Heart right ventricle (tissue), 16 donors: ENCODE data around the gene CYTH1. TPM values are rescaled to one million over a fixed set of nuclear protein-coding genes. Genes with fewer than 3 reads are reported as not detected.

Experiments used
- ATAC-seq, 8 donors: fragments of 200-7000 bp; cut with Tn5 transposase; one replicate each; pipeline ENCODE4 v1.9.1; 2020; ENCODE audit warnings: mild to moderate bottlenecking in 8 of 8, moderate library complexity in 8 of 8, moderate number of reproducible peaks in 1 of 8
- DNase-seq, 2 donors: peaks; one replicate each; pipeline ENCODE4 v3.0.0-alpha.2; 2020
- H3K27ac ChIP-seq, 10 donors: fragments of 200-600 bp; sonication (generic) in 2 of 10; one replicate each; pipeline versions ENCODE4 v1.5.0 to v1.8.0; 2020 to 2022; ENCODE audit warnings: mild to moderate bottlenecking in 3 of 10
- H3K27me3 ChIP-seq, 7 donors: fragments of 200-600 bp; one replicate each; pipeline ENCODE4 v1.8.0; 2021 to 2022; ENCODE audit warnings: mild to moderate bottlenecking in 2 of 7
- H3K36me3 ChIP-seq, 9 donors: fragments of 200-600 bp; sonication (generic) in 1 of 9; one replicate each; pipeline versions ENCODE4 v1.5.0 to v1.8.0; 2020 to 2022; ENCODE audit warnings: mild to moderate bottlenecking in 2 of 9
- H3K4me1 ChIP-seq, 9 donors: fragments of 200-600 bp; sonication (generic) in 1 of 9; one replicate each; pipeline versions ENCODE4 v1.5.0 to v1.8.0; 2020 to 2022; ENCODE audit warnings: mild to moderate bottlenecking in 4 of 9
- H3K4me3 ChIP-seq, 10 donors: fragments of 200-600 bp; sonication (generic) in 2 of 10; one replicate each; pipeline versions ENCODE4 v1.5.0 to v1.8.0; 2020 to 2022; ENCODE audit warnings: mild to moderate bottlenecking in 7 of 10, moderate library complexity in 2 of 10
- H3K9me3 ChIP-seq, 11 donors: fragments of 200-600 bp in 10 of 11; sonication (generic) in 2 of 11; one replicate each; pipeline versions ENCODE4 v1.5.0 to v1.8.0; 2013 to 2022; ENCODE audit warnings: mild to moderate bottlenecking in 2 of 11, control low read depth in 1 of 11, moderate library complexity in 1 of 11
- WGBS, 2 donors: extraction: QIAGEN DNeasy Blood & Tissue Kit; methylation state at CpG; one replicate each; pipeline ENCODE4 v1.1.7; 2013; ENCODE audit warnings: inconsistent platforms in 1 of 2; 5-methylcytosine and 5-hydroxymethylcytosine counted together
- intact Hi-C, 10 donors: fragments of 100-400 bp; cut with DNase I; formaldehyde crosslinking; loops; one replicate each; pipeline versions ENCODE4 v1.11.1 to v1.14.2; 2022
- polyA plus RNA-seq, 2 donors: library from polyadenylated mRNA; stranded (reverse); fragments of 200-250 nt; gene quantifications; one replicate each; pipeline ENCODE4 v1.2.3, GENCODE V29; 2013
- total RNA-seq, 10 donors: library from RNA; stranded (reverse); fragmentation: NEBNext Ultra II Directional in 3 of 10; extraction: Animal tissue kit (Norgen Biotek cat#: 25700) in 3 of 10; gene quantifications; one replicate each; pipeline versions ENCODE4 v1.2.1 to v1.2.4, GENCODE V29; 2021 to 2023
- TF ChIP-seq, protein P1 (sequence below), 9 donors: fragments of 200-600 bp; sonication (generic) in 2 of 9; IDR thresholded peaks; one replicate each; pipeline versions ENCODE4 v1.5.0 to v1.8.0; 2021 to 2022; ENCODE audit warnings: antibody characterized with exemption in 9 of 9, mild to moderate bottlenecking in 5 of 9, moderate library complexity in 1 of 9
- donor health status: Arrhythmogenic right ventricular cardiomyopathy.
- donor health status: ischemic (EF 13 %, LVEDD 7.1; RV severe dilation, severe dysfunction).
- donor health status: healthy with polysubstance abuse.
- donor health status: DM: no; HTN: yes; CAD: no.
- donor health status: DM: no; HTN: no; CAD: no.
- donor health status: ischemic (EF 25% LVEDD 6.9; RV normal size, moderate dysfunction).
- donor health status: ischemic (EF 25% LVEDD 5.7; RV mildly dilated, moderate dysfunction).
- donor health status: healthy.
- donor health status: DM: yes; HTN: yes; CAD: no.
- donor health status: Ischemic cardiomyopathy.
- donor health status: ischemic (EF 35%, LVEDD 5.7; RV mildly dilated, moderate dysfunction).
- donor health status: nonischemic (EF 11% LVEDD 7.7; RV severe dilation, severe dysfunction).
- donor health status: DM: yes; HTN: yes; CAD: no.
- donor health status: PGD.
- donor health status: ischemic (EF 29% LVEDD 5.4; RV normal size, mild dysfunction).
- donor health status: nonischemic (EF 23%, LVEDD 6.1; RV moderate dilation, normal function).

CYTH1 gene
- total and polyA plus RNA-seq, 12 donors = 22.3 to 46.9 (median 32.5) TPM

GRCh38 chr17:78687944-78688343 is 94.1 kb downstream of the CYTH1 start:
- H3K36me3 ChIP-seq = peaks cover 0 to 97% (median 55%) of the 10 kb centered on the region in 9 donors
- no peaks in the 10 kb centered on the region for H3K9me3 ChIP-seq
- no peak for ATAC-seq
- H3K27ac ChIP-seq = no peak overlapping the region
- H3K4me3 ChIP-seq = no peak overlapping the region
- DNase-seq = no peak
- WGBS, 2 donors = 92 to 95% methylated on average over 7 of the region's 7 CpGs
- intact Hi-C loops = loop anchor here in 1 of 10 donors (2.0 kb wide), 1 partner anchor 15 kb away; no protein-coding TSS in a partner anchor
- TF ChIP-seq, protein P1, sequence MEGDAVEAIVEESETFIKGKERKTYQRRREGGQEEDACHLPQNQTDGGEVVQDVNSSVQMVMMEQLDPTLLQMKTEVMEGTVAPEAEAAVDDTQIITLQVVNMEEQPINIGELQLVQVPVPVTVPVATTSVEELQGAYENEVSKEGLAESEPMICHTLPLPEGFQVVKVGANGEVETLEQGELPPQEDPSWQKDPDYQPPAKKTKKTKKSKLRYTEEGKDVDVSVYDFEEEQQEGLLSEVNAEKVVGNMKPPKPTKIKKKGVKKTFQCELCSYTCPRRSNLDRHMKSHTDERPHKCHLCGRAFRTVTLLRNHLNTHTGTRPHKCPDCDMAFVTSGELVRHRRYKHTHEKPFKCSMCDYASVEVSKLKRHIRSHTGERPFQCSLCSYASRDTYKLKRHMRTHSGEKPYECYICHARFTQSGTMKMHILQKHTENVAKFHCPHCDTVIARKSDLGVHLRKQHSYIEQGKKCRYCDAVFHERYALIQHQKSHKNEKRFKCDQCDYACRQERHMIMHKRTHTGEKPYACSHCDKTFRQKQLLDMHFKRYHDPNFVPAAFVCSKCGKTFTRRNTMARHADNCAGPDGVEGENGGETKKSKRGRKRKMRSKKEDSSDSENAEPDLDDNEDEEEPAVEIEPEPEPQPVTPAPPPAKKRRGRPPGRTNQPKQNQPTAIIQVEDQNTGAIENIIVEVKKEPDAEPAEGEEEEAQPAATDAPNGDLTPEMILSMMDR (IDR thresholded peaks at IDR 0.05) = no peak
- H3K27me3 ChIP-seq = no peaks in the 10 kb centered on the region
- peaks cover 0 to 4% (median 0%) of the 10 kb centered on the region in 9 donors for H3K4me1 ChIP-seq

DNA sequence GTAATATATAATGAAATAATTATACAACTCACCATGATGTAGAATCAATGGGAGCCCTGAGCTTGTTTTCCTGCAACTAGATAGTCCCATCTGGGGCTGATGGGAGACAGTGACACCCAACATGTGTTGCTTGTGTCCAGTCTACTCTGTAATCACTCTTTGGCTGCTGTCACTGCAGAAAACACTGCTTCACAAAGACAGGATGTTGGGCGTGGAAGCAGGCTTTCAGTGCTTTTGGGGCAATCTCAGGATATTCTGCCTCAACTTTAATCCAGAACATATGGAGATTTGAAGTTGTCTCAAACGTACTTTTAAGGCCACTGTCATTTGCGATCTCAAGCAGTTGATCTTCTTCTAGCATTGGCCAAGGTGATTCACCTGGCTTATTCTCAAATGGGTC is 94.9 kb downstream of the CYTH1 start:
- TF ChIP-seq, protein P1 (IDR thresholded peaks at IDR 0.05) = no peak
- intact Hi-C loops = no loop called here
- no peak for DNase-seq
- 67 to 69% methylated on average over 3 of the region's 3 CpGs for WGBS, 2 donors
- no peaks in the 10 kb centered on the region for H3K9me3 ChIP-seq
- peaks cover 0 to 4% (median 0%) of the 10 kb centered on the region in 9 donors for H3K4me1 ChIP-seq
- H3K27ac ChIP-seq = no peak overlapping the region
- no peak overlapping the region for H3K4me3 ChIP-seq
- no peaks in the 10 kb centered on the region for H3K27me3 ChIP-seq
- H3K36me3 ChIP-seq = peaks cover 0 to 97% (median 55%) of the 10 kb centered on the region in 9 donors
- ATAC-seq = peak in 1 of 8 donors; percentile 35

DNA sequence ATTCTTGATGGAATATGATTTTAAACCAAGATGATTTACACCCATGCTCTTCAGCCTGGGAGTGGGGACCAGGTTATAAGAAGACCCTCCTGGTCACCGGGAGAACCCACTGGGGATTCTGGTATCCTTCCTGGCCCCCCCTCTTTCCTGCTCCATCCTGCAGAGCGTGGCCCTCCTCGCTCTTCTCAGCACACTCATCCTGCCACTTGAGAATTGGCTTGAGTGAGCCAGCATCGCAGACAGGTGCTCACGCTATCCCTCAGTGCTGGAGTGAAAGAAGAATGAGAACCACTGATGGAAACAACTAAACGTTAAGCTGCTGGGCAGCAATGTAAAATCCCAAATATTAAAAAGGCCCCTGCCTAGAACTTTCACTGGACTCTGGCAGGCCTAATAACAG is 98.0 kb downstream of the CYTH1 start:
- no peaks in the 10 kb centered on the region for H3K27me3 ChIP-seq
- H3K27ac ChIP-seq = no peak overlapping the region
- ATAC-seq = no peak
- peaks cover 0 to 4% (median 0%) of the 10 kb centered on the region in 9 donors for H3K4me1 ChIP-seq
- 74 to 76% methylated on average over 6 of the region's 6 CpGs for WGBS, 2 donors
- H3K36me3 ChIP-seq = peaks cover 0 to 99% (median 53%) of the 10 kb centered on the region in 9 donors
- no peak for DNase-seq
- TF ChIP-seq, protein P1 (IDR thresholded peaks at IDR 0.05) = no peak
- intact Hi-C loops = no loop called here
- no peak overlapping the region for H3K4me3 ChIP-seq
- no peaks in the 10 kb centered on the region for H3K9me3 ChIP-seq

- ATAC-seq (no peak), DNase-seq (no peak)
- 95 to 100% methylated on average over 5 of the region's 5 CpGs for WGBS, 2 donors
- TF ChIP-seq, protein P1 (IDR thresholded peaks at IDR 0.05) = no peak
- Histone ChIP-seq H3K4me1 (peaks cover 0 to 4% (median 0%) of the 10 kb centered on the region in 9 donors), H3K27me3 (no peaks in the 10 kb centered on the region), H3K36me3 (peaks cover 0 to 99% (median 53%) of the 10 kb centered on the region in 9 donors), H3K9me3 (no peaks in the 10 kb centered on the region), H3K27ac (no peak overlapping the region), H3K4me3 (no peak overlapping the region)
- intact Hi-C loops = no loop called here
These were observed 98.6 kb downstream of the CYTH1 start for GRCh38 chr17:78683408-78683961.
